ENCODE results near the gene ROMO1. TPM values are rescaled to one million over a fixed set of nuclear protein-coding genes. Genes with fewer than 3 reads are reported as not detected.

The ROMO1 gene
- total and polyA plus RNA-seq, 11 donors = 120 to 591 (median 177) TPM

DNA sequence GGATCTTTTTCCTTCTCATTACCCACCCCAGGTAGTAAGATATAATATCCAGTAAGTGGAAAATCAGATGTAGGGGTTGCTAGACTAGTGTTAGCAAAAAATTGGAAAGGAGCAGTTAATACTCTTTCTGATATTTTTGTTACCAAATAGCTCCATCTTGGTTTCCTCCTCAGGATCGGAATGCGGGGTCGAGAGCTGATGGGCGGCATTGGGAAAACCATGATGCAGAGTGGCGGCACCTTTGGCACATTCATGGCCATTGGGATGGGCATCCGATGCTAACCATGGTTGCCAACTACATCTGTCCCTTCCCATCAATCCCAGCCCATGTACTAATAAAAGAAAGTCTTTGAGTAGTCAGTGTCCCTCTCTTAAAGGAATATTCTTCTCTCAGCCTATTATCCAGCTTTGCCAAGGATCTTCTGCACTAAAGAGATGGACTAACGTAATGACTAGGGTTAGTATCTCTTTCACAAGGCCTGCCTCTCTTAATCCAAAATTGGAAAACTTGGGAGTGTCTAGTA lies 1.5 kb downstream of the ROMO1 start:
- Histone ChIP-seq H3K27me3 (no peaks in the 10 kb centered on the region), H3K4me1 (peaks cover 4 to 31% (median 18%) of the 10 kb centered on the region in 12 donors), H3K36me3 (peaks cover 0 to 65% (median 60%) of the 10 kb centered on the region in 9 donors), H3K27ac (peak overlapping the region in 4 of 12 donors; percentile 86 to 93 (median 89)), H3K4me3 (peak overlapping the region in 1 of 12 donors; percentile 86), H3K9me3 (no peaks in the 10 kb centered on the region)
- intact Hi-C loops (cut with DNase I) = loop anchor here in 1 of 10 donors (5.0 to 10.0 kb wide), 2 partner anchors 37 to 184 kb away; no protein-coding TSS in a partner anchor
- 92 to 93% (median 93%) methylated on average over 7 of the region's 7 CpGs for WGBS, 4 donors
- no peak for TF ChIP-seq POLR2A (IDR thresholded peaks at IDR 0.05)
- TF ChIP-seq, protein P1, sequence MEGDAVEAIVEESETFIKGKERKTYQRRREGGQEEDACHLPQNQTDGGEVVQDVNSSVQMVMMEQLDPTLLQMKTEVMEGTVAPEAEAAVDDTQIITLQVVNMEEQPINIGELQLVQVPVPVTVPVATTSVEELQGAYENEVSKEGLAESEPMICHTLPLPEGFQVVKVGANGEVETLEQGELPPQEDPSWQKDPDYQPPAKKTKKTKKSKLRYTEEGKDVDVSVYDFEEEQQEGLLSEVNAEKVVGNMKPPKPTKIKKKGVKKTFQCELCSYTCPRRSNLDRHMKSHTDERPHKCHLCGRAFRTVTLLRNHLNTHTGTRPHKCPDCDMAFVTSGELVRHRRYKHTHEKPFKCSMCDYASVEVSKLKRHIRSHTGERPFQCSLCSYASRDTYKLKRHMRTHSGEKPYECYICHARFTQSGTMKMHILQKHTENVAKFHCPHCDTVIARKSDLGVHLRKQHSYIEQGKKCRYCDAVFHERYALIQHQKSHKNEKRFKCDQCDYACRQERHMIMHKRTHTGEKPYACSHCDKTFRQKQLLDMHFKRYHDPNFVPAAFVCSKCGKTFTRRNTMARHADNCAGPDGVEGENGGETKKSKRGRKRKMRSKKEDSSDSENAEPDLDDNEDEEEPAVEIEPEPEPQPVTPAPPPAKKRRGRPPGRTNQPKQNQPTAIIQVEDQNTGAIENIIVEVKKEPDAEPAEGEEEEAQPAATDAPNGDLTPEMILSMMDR (IDR thresholded peaks at IDR 0.05) = no peak
- ATAC-seq = no peak
- no peak for DNase-seq

DNA sequence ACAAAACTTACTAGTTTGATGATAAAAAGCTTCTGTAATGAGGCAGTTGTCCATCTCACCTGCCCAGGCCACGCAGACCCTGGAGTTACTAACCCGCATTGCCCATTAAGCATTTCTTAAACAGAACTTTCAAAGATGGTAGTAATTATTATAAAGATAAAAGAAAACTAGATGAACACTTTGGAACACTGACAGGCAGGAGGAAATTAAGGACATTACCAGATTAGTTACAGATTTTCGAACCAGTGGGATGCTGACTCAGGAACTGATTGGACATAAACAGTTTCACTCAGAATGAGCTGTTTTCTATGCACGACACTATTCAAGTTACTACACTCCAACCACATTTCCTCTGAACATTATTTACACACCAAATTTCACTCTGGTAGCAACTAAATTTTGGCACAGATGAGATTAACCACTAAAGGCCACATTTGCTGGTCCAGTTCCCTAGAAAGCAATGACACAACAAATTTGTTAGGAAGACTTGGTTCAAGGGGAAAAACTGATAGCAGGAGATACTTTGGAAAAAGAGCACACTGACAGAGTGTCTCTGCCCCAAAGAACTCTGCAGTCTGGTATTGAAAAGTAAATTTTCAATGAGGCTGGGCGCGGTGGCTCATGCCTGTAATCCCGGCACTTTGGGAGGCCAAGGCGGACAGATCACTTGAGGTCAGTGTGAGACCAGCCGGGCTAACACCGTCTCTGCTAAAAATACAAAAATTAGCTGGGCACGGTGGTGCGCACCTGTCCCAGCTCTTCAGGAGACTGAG lies 3.0 kb downstream of the ROMO1 start:
- WGBS, 4 donors = 71 to 81% (median 78%) methylated on average over 12 of the region's 12 CpGs
- H3K27me3 ChIP-seq = no peaks in the 10 kb centered on the region
- no peak overlapping the region for H3K4me3 ChIP-seq
- ATAC-seq (no peak), DNase-seq (no peak)
- no peak overlapping the region for H3K27ac ChIP-seq
- H3K4me1 ChIP-seq = peaks cover 4 to 28% (median 18%) of the 10 kb centered on the region in 12 donors
- no peak for TF ChIP-seq POLR2A (IDR thresholded peaks at IDR 0.05)
- TF ChIP-seq, protein P1 (IDR thresholded peaks at IDR 0.05) = no peak
- H3K36me3 ChIP-seq = peaks cover 0 to 71% (median 66%) of the 10 kb centered on the region in 9 donors
- intact Hi-C loops (cut with DNase I) = loop anchor here in 1 of 10 donors (5.0 to 10.0 kb wide), 2 partner anchors 35 to 183 kb away; no protein-coding TSS in a partner anchor
- no peaks in the 10 kb centered on the region for H3K9me3 ChIP-seq

DNA sequence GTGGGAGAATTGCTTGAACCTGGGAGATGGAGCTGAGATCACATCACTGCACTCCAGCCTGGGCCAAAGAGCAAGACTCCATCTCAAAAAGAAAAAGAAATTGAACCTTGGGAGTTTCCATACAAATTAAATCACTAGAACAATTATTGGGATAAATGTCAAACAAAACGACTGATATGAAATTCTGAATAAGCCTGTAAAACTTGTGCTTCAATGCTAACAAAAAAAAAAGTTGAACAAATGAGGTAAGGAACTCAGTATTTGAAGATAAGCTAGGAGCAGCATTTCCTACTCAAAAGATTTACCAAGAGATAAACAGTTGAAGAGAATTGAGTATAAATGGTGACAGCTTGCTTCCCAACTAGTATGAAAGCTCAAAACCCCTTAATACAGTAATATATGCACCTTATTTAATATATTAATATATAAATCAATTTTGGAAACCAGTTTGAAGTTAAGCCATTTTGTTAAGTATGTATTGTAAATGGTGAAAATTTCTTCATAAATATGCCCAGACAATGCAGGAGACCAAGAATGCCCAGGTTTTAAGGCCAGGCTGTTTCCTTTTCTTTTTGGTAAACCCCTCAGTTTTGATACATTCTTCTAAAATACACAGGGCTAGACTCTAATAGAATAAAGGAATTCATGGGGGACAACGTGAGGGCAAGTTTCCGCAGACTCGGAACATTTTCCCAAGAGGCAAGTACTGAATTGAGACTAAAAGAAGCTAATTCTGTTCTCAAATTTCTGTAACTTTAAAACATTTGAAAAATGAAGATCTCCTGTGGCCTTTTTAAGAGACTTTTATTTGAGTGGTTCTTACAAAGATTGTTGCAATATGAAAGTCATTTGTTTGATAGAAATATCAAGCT lies 3.9 kb downstream of the ROMO1 start:
- DNase-seq = no peak
- H3K36me3 ChIP-seq = peaks cover 0 to 77% (median 74%) of the 10 kb centered on the region in 9 donors
- intact Hi-C loops (cut with DNase I) = loop anchor here in 1 of 10 donors (5.0 to 10.0 kb wide), 2 partner anchors 34 to 182 kb away; no protein-coding TSS in a partner anchor
- no peak for TF ChIP-seq POLR2A (IDR thresholded peaks at IDR 0.05)
- TF ChIP-seq, protein P1 (IDR thresholded peaks at IDR 0.05) = no peak
- H3K9me3 ChIP-seq = no peaks in the 10 kb centered on the region
- H3K4me1 ChIP-seq = peaks cover 3 to 24% (median 13%) of the 10 kb centered on the region in 12 donors
- no peak overlapping the region for H3K27ac ChIP-seq
- H3K27me3 ChIP-seq = no peaks in the 10 kb centered on the region
- WGBS, 4 donors = 54 to 65% (median 59%) methylated on average over 4 of the region's 4 CpGs
- no peak for ATAC-seq
- H3K4me3 ChIP-seq = no peak overlapping the region
